Endometrial microvascular endothelial cells (primary cell): Measurements from ENCODE around the gene RFC1. TPM values are rescaled to one million over a fixed set of nuclear protein-coding genes. Genes with fewer than 3 reads are reported as not detected.
"Not testable (repeated sequence)": the region's sequence is repeated elsewhere in the genome, so short reads cannot be mapped to it uniquely, and the experiment has no call there.

Experiments
- in situ Hi-C: cut with HindIII; loops from 2 replicates; pipeline ENCODE4 v1.10.0; 2017; ENCODE audit warnings: low sequenced_read_pairs, low pct_unique_long_range_greater_than_20kb; ENCODE audit errors: inconsistent ontology term
- total RNA-seq: library from RNA; depleted of rRNA; stranded (reverse); fragments of >200 nt; gene quantifications from one replicate; pipeline ENCODE4 v1.2.3, GENCODE V29; 2015; ENCODE audit errors: inconsistent ontology term

The RFC1 gene
- 40.4 TPM for total RNA-seq

GRCh38 chr4:39365830-39366771, at the start of gene RFC1:
RFC1 (minus strand) TSS chr4:39366362; CDS start chr4:39366241, 121 bp downstream.
- in situ Hi-C loops: no loop called here

- in situ Hi-C loops: no loop called here
Observed at GRCh38 chr4:39415678-39416283, 49.6 kb upstream of the RFC1 start.

GRCh38 chr4:39411561-39411960, 45.4 kb upstream of the RFC1 start:
- in situ Hi-C loops: not testable (repeated sequence)

- in situ Hi-C loops: no loop called here
Observed at GRCh38 chr4:39410415-39410814, 44.3 kb upstream of the RFC1 start.

GRCh38 chr4:39407584-39407885, 41.4 kb upstream of the RFC1 start:
- in situ Hi-C loops: no loop called here

- in situ Hi-C loops: no loop called here
Observed at GRCh38 chr4:39406763-39407583, 40.8 kb upstream of the RFC1 start, which contains the start of gene KLB. KLB (plus strand) TSS chr4:39406930; CDS start chr4:39406950, 20 bp downstream.

- in situ Hi-C loops: not testable (repeated sequence)
Observed at GRCh38 chr4:39401640-39402039, 35.5 kb upstream of the RFC1 start.

GRCh38 chr4:39394706-39395105, 28.5 kb upstream of the RFC1 start:
- in situ Hi-C loops: no loop called here

- in situ Hi-C loops: no loop called here
Observed at GRCh38 chr4:39390603-39391002, 24.4 kb upstream of the RFC1 start.

- in situ Hi-C loops: no loop called here
Observed at GRCh38 chr4:39384563-39384962, 18.4 kb upstream of the RFC1 start.

- in situ Hi-C loops: no loop called here
Observed at GRCh38 chr4:39383690-39384089, 17.5 kb upstream of the RFC1 start.

GRCh38 chr4:39375478-39375877, 9.3 kb upstream of the RFC1 start:
- in situ Hi-C loops: no loop called here

GRCh38 chr4:39371209-39371608, 5.0 kb upstream of the RFC1 start:
- in situ Hi-C loops: not testable (repeated sequence)

- in situ Hi-C loops: no loop called here
Observed at GRCh38 chr4:39369301-39369700, 3.1 kb upstream of the RFC1 start.

- in situ Hi-C loops: no loop called here
Observed at GRCh38 chr4:39367166-39367565, 1.0 kb upstream of the RFC1 start.

GRCh38 chr4:39365360-39365759, 802 bp downstream of the RFC1 start:
- in situ Hi-C loops: no loop called here

GRCh38 chr4:39363773-39364393, 2.3 kb downstream of the RFC1 start:
- in situ Hi-C loops: no loop called here

GRCh38 chr4:39362827-39363226, 3.3 kb downstream of the RFC1 start:
- in situ Hi-C loops: no loop called here

- in situ Hi-C loops: not testable (repeated sequence)
Observed at GRCh38 chr4:39360611-39361010, 5.6 kb downstream of the RFC1 start.
